ENCODE results near the gene PARD3B.

Gene PARD3B

DNA sequence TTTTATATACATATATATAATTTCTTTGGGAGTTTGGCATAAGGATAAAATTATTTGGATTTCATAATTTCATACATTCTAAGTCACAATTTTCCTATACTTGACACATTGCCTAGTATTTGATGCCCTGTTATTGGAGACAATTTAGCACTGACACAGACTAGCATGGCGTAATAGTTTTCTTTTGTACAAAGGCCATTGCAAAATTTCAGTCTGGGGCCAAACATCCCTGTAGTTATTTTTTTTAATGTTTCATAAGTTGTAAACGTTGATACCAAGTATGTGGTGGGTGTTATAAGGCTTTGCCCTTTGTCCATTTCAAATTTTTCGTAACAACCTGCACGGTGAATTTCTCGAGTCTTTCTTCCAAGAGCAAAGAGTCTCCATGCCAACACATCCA, 1041.4 kb downstream of the PARD3B start:
- TF ChIP-seq, protein P1, sequence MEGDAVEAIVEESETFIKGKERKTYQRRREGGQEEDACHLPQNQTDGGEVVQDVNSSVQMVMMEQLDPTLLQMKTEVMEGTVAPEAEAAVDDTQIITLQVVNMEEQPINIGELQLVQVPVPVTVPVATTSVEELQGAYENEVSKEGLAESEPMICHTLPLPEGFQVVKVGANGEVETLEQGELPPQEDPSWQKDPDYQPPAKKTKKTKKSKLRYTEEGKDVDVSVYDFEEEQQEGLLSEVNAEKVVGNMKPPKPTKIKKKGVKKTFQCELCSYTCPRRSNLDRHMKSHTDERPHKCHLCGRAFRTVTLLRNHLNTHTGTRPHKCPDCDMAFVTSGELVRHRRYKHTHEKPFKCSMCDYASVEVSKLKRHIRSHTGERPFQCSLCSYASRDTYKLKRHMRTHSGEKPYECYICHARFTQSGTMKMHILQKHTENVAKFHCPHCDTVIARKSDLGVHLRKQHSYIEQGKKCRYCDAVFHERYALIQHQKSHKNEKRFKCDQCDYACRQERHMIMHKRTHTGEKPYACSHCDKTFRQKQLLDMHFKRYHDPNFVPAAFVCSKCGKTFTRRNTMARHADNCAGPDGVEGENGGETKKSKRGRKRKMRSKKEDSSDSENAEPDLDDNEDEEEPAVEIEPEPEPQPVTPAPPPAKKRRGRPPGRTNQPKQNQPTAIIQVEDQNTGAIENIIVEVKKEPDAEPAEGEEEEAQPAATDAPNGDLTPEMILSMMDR (IDR thresholded peaks at IDR 0.05; ENCODE audit: control insufficient read depth, extremely low read depth, insufficient read depth) = no peak
- H3K4me3 ChIP-seq (ENCODE audit: low read depth, low read length) = no peak overlapping the region
- DNase-seq (ENCODE audit: low read depth) = no peak

DNA sequence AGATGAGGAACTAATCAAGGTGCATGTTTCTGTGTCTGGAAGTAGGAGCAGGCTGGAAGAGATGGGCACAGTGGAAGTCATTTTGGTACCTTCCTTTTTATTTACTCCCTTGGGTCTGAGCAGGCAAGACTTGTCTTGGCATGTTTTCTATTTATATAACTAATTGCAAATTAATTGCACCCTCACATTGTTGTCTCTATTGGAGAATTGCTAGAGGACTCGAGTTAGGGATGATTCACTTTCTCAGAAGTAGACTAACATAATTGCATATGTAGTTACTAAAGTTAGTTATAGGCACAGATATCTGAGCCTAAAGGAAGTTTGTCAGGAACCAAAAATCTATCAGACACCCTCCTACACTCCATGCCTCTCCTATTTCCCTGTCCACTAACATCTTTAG, 1044.2 kb downstream of the PARD3B start:
- H3K4me3 ChIP-seq (ENCODE audit: low read depth, low read length) = no peak overlapping the region
- no peak for DNase-seq (ENCODE audit: low read depth)
- TF ChIP-seq, protein P1 (IDR thresholded peaks at IDR 0.05; ENCODE audit: control insufficient read depth, extremely low read depth, insufficient read depth) = no peak

DNA sequence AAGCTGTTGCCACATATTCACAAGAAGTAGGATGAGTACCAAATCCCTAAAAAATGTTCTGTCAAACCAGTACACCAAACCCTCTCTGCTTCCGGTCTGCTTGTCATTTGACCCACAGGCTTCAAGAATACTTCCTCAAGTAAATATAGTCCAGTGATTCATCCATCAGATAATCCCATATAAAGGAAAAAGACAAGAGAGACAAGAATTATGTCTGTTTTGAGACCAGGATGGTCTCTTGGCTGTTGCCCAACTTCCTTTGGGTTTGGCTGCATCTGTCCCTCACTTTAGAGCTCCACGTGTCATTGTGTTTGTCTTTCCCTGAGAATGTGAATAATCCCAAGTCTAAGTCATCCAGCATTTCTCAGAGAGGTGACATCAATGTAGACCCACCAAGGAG, 1045.5 kb downstream of the PARD3B start:
- DNase-seq (ENCODE audit: low read depth) = no peak
- TF ChIP-seq, protein P1 (IDR thresholded peaks at IDR 0.05; ENCODE audit: control insufficient read depth, extremely low read depth, insufficient read depth) = no peak
- H3K4me3 ChIP-seq (ENCODE audit: low read depth, low read length) = no peak overlapping the region

DNA sequence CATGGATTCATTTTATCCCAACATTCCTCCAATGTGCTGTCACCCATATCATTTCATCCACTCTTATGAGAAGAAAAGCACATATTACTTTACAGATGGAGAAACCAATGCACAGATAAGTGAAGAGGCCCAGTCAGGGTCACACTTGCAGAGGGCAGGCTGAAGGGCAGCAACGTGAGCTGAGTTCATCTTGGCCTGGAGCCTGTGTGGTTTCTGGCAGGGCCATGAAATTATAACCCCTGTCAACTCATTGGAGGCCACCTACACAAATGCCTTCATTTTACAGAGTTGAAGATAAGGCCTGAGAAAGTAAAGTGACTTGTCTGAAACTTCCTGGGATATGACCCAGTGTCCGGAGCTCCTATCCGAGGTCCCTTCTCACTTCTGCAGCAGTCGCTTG, 1048.6 kb downstream of the PARD3B start:
- no peak for DNase-seq (ENCODE audit: low read depth)
- no peak overlapping the region for H3K4me3 ChIP-seq (ENCODE audit: low read depth, low read length)
- TF ChIP-seq, protein P1 (IDR thresholded peaks at IDR 0.05; ENCODE audit: control insufficient read depth, extremely low read depth, insufficient read depth) = no peak

DNA sequence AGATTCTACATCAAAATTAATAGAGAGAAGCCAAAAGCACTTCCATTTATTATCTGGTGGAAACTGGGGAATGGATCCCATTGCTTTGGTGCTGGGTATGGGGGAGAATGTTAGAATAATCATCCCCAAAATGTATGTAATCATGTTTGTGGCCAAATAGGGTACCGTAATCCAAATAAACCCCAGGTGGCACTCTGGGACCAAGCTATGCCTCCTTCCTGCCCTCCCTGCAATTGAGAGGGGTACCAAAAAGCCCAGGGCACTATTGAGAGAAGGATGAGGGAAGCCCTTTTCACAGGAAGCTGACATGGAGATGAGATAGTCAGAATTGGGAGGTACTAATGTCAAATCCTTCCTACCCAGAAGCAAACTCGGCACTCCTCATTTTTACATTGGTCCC, 1051.3 kb downstream of the PARD3B start:
- no peak overlapping the region for H3K4me3 ChIP-seq (ENCODE audit: low read depth, low read length)
- TF ChIP-seq, protein P1 (IDR thresholded peaks at IDR 0.05; ENCODE audit: control insufficient read depth, extremely low read depth, insufficient read depth) = no peak
- no peak for DNase-seq (ENCODE audit: low read depth)

DNA sequence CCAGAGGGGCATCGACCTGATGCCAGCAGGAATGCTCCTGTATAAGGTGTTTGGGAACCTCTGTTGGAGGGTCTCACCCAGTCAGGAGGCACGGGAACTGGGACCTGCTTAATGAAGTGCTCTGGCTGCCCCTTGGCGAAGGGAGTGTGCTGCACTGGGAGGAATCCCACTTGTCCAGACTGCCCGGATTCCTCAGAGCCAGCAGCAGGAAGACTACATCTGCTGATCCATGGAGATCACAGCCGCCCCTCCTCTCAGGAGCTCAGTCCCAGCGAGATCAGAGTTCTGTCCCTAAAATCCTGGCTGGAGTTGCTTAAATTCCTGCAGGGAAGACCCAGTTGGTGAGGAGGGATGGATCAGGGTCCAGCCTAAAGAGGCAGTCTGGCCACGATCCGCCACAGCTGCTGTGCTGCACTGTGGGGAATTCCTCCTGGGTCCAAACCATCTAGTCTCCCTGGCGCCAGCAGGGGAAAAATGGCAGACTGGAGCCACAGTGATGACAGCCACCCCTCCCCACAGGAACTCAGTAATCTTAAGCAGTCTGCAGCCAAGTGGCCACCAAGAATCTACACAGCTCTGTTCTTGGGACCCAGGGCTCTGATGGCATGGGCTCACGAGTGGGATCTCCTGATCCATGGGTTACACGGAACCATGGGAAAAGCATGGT, 1060.5 kb downstream of the PARD3B start:
- TF ChIP-seq, protein P1 (IDR thresholded peaks at IDR 0.05; ENCODE audit: control insufficient read depth, extremely low read depth, insufficient read depth) = no peak
- DNase-seq (ENCODE audit: low read depth) = no peak

DNA sequence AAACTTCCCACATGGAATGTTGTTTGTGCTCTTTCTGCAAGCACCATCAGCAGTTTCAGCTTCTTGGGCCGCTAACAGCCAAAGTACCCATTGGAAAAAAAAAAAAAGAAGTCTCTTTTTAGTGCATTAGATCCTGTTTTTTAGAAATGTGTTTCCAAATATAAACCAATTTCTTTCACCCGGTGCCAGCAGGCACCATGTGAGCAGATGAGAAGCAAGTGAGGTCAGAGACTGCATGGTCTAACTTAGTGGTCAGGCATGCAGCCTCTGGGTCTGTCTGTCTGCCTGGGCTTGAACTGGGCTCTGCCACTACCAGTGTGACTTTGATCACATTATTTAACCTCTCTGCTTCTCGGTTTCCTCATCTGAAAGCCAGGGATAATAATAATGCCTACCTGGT, 1061.9 kb downstream of the PARD3B start:
- H3K4me3 ChIP-seq (ENCODE audit: low read depth, low read length) = no peak overlapping the region
- DNase-seq (ENCODE audit: low read depth) = no peak
- TF ChIP-seq, protein P1 (IDR thresholded peaks at IDR 0.05; ENCODE audit: control insufficient read depth, extremely low read depth, insufficient read depth) = no peak

More for the DNA sequence above, 1060.5 kb downstream of the PARD3B start:
- H3K4me3 ChIP-seq (ENCODE audit: low read depth, low read length) = no peak overlapping the region
